HG03045 (cell line): ENCODE measurements around the gene SPCS3.
A peak's percentile ranks its signal among the peaks of the same experiment; 100 is the strongest.
"Not testable (repeated sequence)": the region's sequence is repeated elsewhere in the genome, so short reads cannot be mapped to it uniquely, and the experiment has no call there.

Experiments used
- ATAC-seq: cut with Tn5 transposase; IDR thresholded peaks from one replicate; pipeline ENCODE4 v1.9.1; 2021; ENCODE audit warnings: mild to moderate bottlenecking, moderate library complexity; ENCODE audit not compliant: unreplicated experiment

Gene SPCS3

DNA sequence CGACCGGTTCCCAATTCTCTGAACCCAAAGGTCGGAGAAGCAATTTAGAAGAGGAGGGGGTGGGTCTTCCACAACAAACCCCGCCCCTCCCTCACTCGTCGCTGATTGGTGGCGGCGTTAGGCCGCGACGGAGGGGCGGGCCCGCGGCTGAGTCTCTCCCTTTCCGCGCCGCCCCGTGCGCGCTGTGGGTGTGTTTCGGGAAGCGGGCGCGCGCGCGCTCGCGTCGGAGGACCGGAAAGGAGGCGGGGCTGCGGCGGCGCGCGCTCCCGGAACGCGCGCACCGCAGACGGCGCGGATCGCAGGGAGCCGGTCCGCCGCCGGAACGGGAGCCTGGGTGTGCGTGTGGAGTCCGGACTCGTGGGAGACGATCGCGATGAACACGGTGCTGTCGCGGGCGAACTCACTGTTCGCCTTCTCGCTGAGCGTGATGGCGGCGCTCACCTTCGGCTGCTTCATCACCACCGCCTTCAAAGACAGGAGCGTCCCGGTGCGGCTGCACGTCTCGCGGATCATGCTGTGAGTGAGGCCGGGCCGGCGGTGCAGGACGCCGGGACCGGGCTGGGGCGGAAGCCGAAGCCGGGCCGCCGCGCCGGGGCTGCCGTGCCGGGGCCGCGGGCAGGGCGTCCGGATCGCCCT is at the start of gene SPCS3:
Gene SPCS3, plus strand, starts transcription at position 263 of the 636 bp plus-strand sequence. Its CDS starts 111 bp downstream, at position 374.
- ATAC-seq = peak; percentile 92

DNA sequence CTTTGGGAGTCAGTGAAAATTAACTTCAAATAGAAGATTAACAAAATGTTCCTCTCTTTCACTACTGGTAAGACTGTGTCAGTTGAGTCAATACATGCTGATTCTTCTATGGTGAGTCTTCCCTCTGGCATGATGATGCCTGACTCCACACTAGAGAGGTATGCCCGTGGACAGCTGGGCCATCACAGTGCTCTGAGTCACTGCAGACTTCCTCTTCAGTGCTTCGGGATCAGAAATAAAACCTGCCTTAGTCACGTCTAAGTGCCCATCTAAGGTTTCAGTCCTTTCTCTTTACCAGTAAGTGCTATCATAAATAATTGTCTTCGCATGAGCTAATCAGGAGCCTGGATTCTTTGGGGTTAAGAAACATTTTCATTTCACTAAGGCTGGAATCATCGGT is 49.1 kb upstream of the SPCS3 start:
- no peak for ATAC-seq

DNA sequence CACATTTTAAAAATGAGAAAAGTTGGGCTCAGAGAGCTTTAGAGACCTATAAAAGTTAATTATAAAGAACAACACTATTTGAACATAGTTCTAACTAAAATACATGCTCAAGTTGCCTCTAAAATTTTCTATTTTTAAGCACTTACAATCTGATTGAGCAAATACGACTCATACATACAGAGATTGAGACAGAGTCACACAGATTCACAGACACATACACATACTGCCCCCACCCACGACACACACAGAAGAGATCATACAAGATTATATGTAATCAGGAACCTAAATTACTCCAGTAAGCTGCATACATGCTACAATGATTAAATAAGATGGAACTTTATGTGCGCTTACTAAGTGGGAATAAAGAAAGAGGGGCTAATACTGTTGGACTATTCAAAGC is 48.0 kb upstream of the SPCS3 start:
- ATAC-seq = no peak

DNA sequence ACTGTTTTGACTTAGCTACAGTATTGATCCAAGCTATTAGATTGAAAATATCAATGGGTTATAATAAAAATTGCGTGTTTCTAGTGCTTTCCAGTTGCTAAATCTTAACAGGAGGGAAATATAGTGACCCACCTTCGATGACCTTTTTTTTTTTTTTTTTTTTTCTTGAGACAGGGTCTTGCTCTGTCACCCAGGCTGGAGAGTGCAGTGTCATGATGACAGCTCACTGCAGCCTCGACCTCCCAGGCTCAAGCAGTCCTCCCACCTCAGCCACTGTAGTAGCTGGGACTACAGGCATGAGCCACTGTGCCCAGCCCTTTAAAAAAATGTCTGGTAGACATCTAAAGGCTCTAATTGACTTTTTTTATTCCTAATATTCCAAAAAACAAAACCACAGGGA is 47.0 kb upstream of the SPCS3 start:
- no peak for ATAC-seq

DNA sequence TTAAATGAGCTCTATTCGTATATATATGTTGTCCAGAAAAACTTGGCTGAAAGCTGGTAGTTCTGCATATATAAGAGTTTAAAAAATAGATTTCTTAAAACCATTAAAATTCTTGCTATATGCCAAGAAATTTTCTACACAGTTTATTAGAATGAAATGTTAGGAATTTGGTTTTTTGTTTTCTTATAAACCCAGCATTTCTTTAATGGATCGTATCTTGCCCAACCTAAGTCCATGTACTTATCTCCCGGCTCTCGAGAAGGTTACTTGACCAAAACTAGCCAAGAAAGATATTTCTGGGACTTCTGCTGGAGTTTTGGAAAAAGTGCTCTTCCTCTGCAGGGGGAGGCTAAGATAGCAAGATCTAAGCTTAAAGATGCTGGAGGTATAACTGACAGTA is 46.0 kb upstream of the SPCS3 start:
- ATAC-seq = no peak

DNA sequence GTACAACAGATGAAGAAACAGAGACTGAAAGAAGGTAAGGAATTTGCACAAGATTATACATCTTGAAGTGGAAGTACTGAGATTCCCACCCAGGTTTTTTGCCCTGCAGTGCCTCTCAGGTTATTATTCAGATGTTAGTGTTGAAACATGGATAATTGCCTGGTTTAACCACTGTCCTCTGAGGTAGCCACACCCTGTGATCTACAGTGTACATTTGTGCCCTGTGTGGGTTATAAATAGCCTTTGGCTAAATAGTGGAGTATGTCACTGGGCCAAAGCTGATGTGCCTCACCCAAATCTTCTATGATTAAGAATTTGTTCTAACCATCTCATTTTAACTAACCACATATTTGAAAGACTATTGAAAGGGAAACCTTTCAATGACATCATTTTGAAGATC is 45.3 kb upstream of the SPCS3 start:
- ATAC-seq = no peak

DNA sequence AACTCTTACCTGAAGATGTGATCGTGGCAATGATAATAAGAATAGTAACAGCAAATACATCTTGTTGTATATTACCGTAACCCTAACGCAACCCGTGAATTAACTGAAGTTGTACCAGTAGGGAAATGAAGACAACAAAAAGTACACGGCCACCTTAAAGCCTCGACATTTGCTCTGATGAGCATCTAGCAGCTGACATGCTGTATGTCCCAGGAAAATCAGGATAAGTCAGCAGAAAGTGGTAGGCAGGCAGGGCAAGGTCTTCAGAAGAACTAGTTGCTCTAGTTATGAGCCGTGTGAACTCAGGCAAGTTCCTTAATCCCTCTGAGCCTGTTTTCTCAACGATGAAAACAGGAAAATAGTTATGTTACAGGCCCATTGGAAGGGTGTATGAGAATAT is 43.1 kb upstream of the SPCS3 start:
- no peak for ATAC-seq

DNA sequence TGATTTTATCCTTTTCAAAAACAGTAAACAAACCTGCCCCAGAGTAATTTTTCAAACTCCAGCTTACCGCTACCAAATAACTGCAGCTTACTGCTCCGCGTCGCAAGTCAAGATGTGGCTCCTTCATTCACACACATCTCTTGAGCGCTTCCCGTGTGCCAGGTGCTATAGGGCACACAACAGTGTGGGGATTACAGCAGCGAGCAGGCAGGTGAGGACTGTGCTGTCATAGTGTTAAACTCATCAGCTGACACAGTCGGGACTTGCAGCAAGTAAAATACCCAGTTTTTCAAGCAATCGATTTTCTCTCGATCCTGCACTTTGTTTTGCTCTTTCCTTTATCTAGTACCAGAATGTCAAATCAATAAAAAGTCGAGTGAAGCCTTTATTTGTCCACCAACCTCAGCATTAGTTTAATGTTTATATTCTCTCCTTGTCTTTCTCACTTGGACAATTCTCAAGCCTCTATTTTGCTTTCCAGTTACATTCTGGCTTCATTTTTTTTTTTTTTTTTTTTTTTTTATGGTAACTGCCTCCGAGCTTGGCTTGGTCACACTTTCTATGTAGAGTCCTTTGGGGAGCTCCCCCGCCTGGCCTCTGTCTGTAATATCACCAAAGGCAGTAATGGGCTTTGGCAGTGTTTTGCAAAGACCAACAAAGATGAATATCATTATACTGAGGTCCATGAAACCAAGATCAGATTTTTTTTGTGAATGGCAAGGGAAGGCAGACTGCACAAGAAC is 42.4 kb upstream of the SPCS3 start:
- ATAC-seq = peak; percentile 90

DNA sequence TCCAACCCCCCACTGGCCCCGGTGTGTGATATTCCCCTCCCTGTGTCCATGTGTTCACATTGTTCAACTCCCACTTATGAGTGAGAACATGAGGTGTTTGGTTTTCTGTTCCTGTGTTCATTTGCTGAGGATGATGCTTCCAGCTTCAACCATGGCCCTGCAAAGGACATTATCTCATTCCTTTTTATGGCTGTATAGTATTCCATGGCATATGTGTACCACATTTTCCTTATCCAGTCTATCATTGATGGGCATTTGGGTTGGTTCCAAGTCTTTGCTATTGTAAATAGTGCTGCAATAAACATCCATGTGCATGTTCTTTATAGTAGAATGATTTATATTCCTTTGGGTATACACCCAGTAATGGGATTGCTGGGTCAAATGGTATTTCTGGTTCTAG is 40.2 kb upstream of the SPCS3 start:
- ATAC-seq = not testable (repeated sequence)

DNA sequence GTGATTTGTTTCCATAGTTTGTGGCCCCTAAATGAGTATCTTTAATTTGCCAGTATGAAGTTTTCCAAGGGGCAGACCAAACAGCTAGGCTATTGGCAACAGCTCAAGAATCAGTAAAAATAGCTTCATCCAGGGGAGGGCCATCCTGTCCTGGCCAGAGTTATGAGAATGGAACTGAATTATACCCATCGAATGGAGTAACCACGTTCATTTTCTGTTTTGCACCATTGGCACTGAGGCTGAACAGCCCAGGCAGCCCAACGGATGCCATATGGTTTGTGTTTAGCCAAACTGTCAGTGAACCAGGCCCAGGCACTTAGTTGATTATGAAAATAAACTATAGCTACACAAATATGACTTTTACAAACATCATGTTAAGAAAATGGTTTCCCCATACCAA is 33.0 kb upstream of the SPCS3 start:
- no peak for ATAC-seq

DNA sequence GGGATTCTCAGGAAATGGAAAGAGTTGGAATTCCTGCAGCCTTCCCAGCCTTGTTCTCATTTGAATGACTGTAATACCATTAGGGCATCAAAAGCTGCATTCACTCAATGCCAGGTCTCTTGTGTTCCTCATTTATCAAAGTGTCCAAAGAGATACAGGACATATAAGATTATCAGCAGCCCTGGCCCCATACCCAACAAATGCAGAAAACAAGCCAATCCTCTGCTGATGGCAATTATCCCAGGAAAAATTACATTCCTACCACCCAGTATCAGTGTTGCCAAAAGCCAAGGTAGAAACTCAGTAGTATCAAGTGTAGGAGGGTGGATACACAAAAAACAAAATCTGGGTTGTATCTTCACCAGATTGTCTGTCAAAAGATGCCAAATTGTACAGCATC is 32.2 kb upstream of the SPCS3 start:
- no peak for ATAC-seq

DNA sequence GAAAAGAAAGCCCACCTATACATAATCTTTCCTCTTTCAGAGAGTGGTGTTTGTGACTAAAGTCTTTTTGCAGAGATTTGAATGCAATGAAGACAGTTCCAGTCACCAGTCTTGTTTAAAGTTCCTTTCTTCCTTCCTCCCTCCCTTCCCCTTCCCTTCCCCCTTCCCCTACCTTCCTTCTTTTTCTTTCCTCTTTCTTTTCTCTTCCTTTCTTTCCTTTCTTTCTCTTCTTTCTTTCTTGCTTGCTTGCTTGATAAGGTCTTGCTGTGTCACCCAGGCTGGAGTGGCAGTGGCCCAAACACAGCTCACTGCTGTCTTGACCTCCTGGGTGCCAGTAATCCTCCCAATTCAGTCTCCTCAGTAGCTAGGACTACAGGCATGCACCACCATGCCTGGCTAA is 31.7 kb upstream of the SPCS3 start:
- no peak for ATAC-seq

DNA sequence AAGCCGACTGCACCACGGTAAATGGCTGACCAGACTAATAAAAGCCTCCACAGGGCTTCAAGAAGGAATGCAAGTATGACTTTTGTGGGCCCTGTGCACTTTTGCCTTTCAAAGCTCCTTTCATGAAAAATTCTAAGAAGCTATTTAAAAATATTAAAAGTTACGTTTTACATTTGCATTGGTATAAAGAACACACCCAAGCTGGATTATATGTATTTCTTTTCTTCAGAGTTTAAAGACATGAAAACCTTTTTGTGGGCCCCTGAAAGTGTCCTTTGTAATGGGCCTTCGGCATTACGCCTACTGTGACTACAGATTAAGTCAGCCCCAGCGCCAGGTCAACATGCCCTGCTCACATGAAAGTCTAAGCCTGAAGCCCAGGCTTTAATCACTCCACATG is 30.2 kb upstream of the SPCS3 start:
- ATAC-seq = no peak

DNA sequence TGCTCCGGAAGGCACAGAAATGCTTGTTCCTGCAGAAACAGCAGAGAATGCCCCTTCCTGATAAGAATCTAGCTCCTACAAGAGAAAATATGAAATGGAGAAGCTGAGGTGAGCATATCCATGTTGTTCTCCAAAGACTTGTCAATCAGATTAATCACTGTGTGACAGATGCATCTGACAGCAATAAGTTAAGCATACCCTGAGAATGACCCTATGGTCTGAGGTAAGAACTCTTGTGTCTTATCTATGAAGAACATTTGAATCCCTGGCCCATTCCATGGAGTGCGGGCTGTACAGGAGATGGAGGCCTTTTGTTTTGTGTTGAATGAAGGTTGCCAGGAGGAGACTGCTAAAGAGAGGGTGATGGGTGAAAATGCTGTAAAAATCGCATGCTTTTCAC is 29.2 kb upstream of the SPCS3 start:
- ATAC-seq = no peak

DNA sequence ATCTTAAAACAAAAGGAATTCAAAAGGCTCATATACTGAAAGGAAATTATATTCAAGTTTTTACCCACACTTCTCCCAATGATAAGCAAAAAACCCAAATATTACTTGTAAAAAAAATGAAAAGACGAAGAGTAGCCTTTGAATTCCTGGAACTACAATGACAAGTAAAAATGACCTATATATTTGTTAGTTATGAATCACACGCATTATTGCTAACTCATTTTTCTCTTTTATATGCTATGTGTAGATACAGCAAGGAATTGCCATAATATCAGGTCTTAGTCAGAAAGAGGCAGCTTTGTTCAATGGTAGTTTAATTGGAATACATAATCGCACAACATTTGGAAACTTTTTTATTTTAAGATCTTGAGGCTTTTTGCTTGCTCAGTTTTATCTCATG is 28.0 kb upstream of the SPCS3 start:
- ATAC-seq = no peak

DNA sequence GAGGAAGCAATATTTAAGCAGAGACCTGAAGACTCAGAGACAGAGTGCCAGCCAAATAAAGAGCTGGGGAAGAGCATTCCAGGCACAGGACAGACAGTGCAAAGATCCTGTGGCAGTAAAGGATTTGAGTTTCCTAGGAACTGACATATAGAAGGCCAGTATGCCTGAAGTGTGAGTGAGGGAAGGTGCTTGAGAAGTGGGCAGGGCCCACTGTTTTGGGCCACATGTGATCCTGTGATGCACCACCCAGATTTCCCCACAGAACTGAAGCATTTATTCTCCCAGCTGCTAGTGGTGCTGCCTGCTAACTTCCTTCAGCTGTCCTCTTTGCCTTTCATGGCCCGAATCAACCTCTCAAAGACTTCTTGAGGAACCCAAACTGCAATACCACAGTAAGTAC is 26.8 kb upstream of the SPCS3 start:
- no peak for ATAC-seq

DNA sequence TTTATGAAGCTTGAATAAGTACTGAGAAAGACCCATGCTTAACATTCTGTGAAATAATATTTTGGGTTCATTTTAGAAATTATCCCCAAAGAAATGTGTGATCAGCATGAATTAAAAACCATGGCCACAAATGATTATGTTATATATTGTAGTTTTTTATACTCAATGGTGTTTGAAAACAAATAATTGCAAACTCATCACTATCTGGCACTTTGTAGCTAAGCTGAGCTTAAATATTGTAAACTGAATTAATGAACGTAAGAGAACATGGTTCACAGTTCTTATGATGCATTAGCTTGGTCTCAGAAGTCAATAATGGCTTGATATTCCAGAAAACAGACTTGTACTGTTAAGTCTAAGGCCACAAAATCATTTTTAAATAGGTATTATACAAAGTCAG is 26.1 kb upstream of the SPCS3 start:
- ATAC-seq = no peak

DNA sequence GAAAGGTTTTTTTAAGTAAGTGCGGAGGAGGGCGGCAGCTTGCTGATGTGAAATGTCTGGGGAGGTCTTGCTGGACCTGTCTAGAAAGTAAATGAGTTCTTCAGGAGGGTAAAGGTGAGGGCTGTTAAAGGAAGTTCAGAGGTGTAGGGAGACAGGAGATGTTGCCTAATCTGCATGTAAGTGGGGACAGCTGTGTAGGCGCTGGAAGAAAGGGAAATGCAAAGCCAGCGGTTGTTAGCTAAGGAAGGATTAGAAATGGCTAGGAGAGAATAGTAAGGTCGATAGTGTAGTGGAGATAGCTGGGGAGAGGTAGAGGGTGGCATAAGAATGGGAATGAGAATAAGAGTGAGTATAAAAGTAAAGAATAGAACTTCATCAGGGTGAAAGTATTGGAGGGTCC is 23.9 kb upstream of the SPCS3 start:
- not testable (repeated sequence) for ATAC-seq

DNA sequence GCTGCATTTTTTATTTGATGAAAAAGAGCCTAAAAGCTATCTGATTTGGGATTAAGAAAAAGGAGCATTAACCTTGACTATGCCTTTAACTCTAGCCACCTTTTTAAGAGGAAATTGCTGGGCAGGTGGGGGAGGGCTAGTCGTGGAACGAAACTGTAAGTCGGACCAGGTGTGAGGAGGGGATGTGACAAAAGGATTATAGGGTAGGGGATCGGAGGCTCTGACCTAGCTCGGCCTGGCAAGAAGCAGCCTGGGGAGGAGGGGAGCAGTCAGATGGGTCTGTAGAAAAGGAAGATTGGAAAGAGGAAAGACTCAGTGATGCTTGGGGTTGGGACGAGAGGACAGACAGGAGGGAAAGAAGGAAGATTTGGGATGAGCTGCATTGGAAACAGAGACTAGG is 21.1 kb upstream of the SPCS3 start:
- ATAC-seq = no peak

DNA sequence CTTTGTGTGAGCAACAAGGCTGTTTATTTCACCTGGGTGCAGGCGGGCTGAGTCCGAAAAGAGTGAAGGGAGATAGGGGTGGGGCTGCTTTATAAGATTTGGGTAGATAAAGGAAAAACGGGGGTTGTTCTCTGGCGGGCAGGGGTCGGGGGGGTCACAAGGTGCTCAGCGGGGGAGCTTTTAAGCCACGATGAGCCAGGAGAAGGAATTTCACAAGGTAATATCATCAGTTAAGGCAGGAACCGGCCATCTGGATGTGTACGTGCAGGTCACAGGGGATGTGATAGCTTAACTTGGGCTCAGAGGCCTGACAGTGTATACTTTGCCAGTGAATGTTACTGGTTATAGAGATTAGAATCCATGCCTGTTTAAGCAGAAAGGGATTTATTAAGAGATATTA is 19.7 kb upstream of the SPCS3 start:
- no peak for ATAC-seq

DNA sequence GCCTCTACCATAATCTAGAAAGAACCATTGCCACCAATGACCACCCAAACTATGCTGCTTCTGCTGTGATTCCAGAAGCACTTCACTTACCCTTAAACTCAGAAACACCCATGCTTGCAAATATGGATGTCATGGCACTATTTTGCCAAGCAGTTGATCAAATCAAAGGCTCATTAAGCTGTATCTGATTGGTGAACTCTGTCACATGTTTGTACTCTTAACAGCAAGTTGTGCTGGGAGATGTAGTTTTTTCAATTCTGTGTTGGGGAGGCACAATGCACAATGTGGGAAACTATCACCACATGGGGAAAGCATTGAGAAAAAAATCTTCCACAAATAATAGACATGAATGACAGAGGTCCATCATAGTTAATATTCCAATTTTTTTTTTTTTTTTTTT is 19.2 kb upstream of the SPCS3 start:
- ATAC-seq = no peak

DNA sequence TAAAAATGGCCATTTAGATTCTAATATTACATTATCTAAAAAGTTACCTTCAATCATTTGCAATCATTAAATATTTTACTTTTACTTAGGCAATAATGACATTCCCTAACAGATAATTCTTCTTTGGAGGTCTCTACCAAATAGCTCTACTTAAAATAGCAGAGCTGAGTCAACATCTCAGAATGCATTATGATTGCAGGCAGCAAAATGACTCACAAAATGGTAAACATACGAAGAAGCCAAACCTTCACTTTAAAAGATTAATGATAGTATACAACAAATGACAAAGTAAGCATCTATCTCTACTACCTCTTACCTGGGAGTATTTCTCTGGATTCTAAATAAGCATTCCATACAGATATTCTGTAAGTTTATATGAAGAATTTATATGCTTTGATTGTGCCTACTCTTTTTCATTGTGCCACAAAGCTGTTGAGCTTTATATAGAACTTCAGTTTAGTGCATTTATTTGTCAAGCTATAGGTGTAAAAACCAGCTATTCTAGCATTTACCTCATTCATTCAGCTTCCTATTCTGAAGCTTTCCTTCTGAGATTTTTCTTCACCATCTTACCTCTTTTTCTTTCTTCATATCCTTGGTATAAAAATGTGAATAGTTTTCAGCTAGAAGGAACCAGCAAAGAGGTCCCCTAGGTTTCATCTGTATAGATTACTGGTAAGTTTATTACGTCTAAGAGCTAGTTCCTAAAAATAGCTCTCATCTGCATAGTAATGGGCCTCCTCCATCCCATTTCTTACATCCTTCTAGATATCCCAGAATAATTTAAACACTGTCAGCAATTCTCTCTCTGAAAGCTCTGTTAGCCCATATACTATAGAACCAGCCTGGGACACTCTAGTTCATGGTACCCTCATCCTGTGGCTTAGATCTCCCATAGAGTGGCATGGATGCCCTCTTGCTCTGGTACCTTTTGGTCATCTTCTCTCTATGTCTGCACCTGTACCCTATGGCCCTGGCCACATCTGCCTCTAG is 17.2 kb upstream of the SPCS3 start:
- ATAC-seq = no peak
